AG10803 (cell line): ENCODE measurements around the gene ZNF160.
"Not testable (repeated sequence)": the region's sequence is repeated elsewhere in the genome, so short reads cannot be mapped to it uniquely, and the experiment has no call there.

Source experiments
- DNase-seq: peaks from one replicate; pipeline ENCODE4 v3.0.0; 2010; ENCODE audit warnings: low read depth
- H3K4me3 ChIP-seq: 2 replicates; pipeline ENCODE4 v1.5.1; 2011; ENCODE audit warnings: mild to moderate bottlenecking, low read length, control low read depth
- CTCF ChIP-seq: conservative IDR thresholded peaks from 2 replicates; pipeline ENCODE4 v1.5.1; 2011; ENCODE audit warnings: mild to moderate bottlenecking, low read length, control low read depth, inconsistent platforms

The ZNF160 gene

GRCh38 chr19:53131085-53131590 lies 27.9 kb upstream of the ZNF160 start:
- DNase-seq: no peak
- TF ChIP-seq CTCF: no peak
- H3K4me3 ChIP-seq: no peak overlapping the region

GRCh38 chr19:53130506-53130905 lies 27.3 kb upstream of the ZNF160 start:
- H3K4me3 ChIP-seq: no peak overlapping the region
- no peak for DNase-seq
- TF ChIP-seq CTCF: no peak

GRCh38 chr19:53126733-53127526 lies 23.7 kb upstream of the ZNF160 start:
- H3K4me3 ChIP-seq, DNase-seq: not testable (repeated sequence)

- no peak for TF ChIP-seq CTCF
- H3K4me3 ChIP-seq: no peak overlapping the region
- DNase-seq: no peak
Measured at GRCh38 chr19:53123400-53123799, 20.2 kb upstream of the ZNF160 start.

- TF ChIP-seq CTCF: no peak
- no peak for DNase-seq
- H3K4me3 ChIP-seq: no peak overlapping the region
Measured at GRCh38 chr19:53112286-53112685, 9.1 kb upstream of the ZNF160 start.

- DNase-seq: no peak
- no peak overlapping the region for H3K4me3 ChIP-seq
- TF ChIP-seq CTCF: no peak
Measured at GRCh38 chr19:53109527-53109926, 6.3 kb upstream of the ZNF160 start.

GRCh38 chr19:53102756-53103233 lies 427 bp downstream of the ZNF160 start:
- peak overlapping the region; percentile 92 for H3K4me3 ChIP-seq
- DNase-seq: peak; percentile 53
- no peak for TF ChIP-seq CTCF
